HG03439 (cell line): Measurements from ENCODE around the gene POTEE.
"Not testable (repeated sequence)": the region's sequence is repeated elsewhere in the genome, so short reads cannot be mapped to it uniquely, and the experiment has no call there.

Experiments
- ATAC-seq: cut with Tn5 transposase; IDR thresholded peaks from one replicate; pipeline ENCODE4 v1.9.1; 2021; ENCODE audit warnings: mild to moderate bottlenecking, moderate library complexity; ENCODE audit not compliant: unreplicated experiment

Gene POTEE

DNA sequence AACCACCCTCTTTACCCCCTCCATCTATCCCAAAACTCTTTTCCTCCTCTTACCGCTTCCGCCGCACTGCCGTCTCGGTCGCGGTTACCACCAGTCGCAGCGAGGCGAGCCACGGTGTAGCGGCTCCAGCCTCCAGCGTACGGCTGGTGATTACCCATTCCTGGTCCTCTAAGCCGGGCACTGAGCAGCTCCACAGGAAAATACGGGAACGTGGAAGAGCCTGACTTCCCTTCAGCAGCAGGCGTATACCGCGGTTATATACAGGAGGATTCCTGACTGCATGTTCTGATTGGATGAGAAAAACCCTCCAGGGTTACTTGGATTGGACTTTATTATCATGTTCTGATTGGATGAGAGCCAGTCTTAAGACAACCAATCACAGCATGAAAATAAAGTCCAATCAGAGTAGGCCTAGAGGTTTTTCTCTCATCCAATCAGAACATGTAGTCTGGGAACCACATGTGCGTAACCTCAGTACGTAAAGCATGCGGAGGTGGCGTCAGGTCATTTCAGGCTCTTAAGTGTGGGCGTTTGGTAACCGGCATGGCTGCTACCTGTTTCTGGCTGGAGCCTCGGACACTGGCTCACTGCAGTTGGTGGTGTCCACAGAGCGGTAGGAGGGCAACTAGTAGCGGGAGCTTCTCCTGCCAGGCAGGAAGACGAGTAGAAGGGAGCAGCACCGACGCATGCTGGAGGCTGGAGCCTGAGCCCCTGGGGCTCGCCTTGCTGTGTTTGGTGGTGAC, at the start of gene POTEE:
TSS of gene POTEE (plus strand) at position 507 of the 743 bp plus-strand sequence. CDS start 8,867 bp downstream, outside the sequence.
- not testable (repeated sequence) for ATAC-seq

DNA sequence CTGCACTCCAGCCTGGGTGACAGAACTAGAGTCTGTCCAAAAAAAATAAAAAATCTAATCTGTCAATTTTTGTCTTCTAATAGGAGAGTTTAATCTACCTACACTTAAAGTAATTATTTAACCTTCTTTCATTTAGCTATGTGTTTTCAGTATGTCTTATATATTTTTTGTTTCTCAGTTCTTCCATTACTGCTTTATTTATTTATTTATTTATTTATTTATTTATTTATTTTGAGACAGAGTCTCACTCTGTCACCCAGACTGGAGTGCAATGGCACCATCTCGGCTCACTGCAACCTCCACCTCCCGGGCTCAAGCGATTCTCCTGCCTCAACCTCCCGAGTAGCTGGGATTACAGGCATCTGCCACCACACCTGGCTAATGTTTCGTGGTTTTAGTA, 43.8 kb upstream of the POTEE start:
- not testable (repeated sequence) for ATAC-seq

DNA sequence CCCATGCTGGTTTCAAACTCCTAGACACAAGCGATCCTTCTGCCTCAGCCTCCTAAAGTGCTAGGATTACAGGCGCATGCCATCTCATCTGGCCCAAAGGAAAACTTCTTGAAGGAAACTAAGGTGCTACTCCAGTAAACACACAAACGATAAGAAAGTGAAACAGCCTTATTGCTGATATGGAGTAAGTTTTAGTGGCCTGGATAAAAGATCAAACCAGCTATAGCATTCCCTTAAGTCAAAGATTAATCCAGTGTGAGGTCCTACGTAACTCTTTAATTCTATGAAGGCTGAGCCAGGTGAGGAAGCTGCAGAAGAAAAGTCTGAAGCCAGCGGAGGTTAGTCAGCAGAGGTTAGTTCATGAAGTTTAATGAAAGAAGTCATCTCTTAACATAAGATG, 40.8 kb upstream of the POTEE start:
- ATAC-seq = no peak

DNA sequence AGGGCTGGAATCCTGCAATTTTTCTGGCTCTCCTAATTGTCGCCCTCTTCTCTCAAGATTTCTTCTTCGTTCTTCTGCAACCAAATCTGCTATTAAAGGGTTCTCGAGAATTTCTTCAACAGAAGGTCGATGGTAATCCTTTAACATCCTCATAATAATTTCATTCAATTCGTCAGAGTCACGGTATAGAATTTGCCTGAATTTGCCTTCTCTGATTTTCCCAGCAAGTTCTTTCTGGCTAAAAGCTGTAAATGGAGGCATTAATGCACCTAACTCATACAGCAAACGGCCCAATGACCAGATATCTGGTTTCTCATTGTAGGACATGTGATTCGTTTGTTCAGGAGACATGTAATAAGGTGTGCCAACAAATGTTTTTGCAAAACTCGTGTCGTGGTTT, 31.3 kb upstream of the POTEE start:
- ATAC-seq = not testable (repeated sequence)

DNA sequence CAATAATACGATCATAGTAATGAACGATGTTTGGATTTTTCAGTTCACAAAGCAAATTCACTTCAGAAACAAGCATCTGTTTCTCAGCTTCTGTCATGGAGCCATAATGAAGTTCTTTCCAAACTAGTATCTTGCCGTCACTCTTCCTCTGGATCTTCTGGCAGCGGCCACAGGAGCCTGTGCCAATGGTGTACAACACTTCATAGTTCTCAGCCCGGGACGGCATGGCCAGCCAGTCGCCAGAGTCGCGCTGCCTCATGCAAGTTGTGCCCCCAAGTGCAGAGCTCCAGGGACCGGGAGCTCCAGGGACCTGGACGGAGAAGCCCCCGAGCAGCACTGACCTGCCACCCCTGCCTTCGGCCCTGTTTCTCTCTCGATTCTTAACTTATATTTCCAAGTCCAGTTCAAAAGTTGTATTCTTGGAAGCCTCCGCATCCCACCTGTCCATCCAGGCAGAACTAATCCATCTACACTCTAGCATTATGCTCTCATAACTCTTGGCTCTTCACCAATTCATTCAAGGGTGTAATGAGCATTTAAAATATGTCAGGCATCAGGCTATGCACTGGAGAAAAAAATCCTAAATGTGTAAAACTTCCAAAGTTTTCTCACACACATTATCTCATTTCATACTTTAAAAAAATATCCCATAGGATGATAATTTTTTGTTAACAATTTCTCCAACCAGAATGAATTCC, 30.5 kb upstream of the POTEE start:
- ATAC-seq = not testable (repeated sequence)

DNA sequence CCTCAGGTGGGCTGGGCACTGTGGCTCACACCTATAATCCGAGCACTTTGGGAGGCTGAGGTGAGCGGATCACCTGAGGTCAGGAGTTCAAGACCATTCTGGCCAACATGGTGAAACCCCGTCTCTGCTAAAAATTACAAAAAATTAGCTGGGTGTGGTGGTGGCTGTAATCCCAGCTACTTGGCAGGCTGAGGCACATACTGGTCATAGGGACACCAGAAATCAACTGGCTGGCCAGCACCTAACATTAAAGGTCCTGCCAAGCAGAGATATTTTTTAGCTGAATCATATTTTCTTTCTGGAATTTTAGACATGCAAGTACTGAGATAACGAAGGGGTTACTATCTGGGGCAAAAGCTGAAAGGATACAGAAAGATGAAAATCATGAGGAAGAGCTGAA, 27.9 kb upstream of the POTEE start:
- ATAC-seq = not testable (repeated sequence)

DNA sequence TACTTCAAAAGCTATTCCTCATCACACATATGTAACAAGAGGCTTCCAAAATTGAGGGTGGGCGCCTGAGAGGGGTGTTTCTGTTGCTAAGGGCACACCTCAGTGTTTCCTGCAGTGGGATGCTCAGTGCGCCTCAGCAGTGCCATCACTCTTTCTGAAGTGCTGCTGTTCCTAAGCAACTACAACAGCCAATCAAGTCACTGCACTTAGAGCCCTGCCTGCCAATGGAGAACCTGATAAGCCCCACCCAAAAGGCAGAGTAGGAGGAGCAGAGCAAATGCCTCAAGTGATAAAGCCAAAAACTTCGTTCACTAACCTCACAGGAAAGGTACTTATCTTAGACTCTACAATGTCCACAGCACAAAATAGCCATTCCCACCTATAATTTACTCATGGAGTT, 15.9 kb upstream of the POTEE start:
- ATAC-seq = not testable (repeated sequence)

DNA sequence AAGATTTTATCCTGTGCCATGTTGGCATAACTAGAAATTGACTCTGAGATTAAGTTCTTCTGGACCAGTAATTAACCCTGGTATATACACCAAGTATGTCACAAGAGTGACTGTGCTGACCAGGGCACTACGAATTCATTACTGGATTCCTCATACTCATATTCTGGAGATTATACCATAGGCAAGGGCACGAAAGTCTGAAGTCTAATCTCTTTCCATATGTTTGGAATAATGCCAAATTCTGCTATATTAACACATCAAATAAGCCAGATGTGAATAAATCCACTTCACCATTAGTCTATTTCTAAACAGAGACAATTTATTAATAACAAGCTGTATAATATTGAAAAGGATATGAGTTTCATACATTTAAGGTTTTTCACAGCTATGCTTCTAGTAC, 13.2 kb upstream of the POTEE start:
- not testable (repeated sequence) for ATAC-seq

DNA sequence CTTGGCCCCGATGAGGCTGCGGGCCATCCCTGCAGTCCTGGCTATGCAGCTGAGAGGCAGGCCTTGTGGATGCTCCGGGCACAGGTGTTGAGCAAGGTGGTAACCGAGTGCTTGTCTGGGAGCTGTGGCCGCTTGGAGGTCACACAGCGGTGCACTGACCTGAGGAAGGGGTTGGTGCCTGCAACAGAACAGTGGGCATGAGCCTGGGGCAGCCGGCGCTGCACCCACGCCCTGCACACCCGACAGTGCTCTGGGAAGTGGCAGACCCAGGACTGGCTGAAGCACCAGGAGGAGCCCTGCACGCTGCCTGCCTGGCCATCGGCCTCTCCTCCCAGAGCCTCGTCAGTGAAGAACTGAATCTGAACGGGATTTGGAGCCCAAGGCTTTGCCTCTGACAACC, 8.2 kb upstream of the POTEE start:
- no peak for ATAC-seq

DNA sequence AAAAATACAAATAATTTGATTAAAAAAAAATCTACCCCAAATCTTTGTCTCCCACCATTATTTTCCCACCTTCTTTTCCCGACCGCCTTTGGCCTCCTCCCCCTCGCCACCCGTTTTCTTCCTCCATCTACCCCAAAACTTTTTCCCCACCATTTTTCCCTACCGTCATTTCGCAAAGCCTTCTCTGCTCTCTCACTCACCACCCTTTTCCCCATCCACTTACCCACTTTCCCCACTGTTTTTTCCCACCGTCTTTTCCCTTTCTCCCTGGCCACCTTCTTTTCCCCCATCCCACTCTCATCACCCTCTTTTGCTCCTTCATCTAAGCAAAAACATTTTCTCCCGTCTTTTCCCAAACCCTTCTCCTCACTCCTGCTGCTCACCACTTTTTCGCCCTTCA, 1.5 kb upstream of the POTEE start:
- not testable (repeated sequence) for ATAC-seq

DNA sequence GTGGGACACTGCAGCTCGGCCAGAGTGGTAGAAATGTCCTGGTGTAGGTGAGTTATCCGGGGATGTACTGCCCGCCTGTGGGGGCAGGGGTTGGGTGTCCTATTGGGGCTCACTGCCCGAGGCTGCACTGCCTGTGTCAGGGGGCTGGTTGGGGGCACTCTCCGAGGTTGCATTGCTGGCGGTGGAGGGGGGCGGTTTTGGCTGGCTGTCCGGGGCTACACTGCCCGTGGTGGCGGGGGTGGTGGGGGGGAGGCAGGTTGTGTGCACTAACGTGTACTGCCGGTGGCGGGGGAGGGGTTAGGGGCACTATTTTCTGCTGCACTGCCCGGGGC, 403 bp downstream of the POTEE start:
- not testable (repeated sequence) for ATAC-seq

DNA sequence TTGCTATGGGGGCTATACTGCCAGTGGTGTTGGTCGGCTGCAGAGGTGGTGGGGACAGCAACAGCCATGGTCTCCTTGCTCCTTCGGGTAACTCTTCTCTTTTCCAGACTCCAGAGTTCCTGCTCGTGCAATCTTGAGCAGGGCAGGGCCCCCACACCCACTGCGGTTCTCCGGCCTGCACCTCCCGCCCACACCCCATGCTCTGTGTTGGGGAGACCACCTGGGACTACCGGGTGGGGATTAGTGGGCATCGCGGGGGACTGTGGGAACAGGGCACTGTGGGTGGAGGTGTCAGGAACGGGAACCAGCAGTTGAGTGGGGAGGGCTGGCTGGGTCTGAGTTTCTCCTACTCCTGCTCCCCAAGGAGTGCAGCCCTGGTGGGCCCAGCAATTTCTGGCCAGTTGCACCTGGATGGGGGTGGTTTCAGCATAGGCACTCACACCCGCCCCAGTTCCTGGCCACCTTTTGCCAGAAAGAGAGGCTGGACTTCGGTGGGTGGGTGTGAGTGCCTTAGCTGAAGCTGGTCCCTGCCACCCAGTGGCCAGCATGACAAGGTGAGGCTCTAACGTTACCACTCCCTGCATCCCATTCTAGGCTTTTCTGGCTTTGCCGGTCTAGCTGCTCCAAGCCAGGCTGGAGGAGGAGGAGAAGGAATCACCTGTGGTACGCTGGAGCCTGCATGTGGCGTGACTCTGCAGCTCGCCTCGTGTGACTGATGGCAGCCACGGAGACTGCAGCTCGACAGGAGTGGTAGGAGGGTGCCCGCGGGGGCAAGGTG, 1.3 kb downstream of the POTEE start:
- ATAC-seq = not testable (repeated sequence)

DNA sequence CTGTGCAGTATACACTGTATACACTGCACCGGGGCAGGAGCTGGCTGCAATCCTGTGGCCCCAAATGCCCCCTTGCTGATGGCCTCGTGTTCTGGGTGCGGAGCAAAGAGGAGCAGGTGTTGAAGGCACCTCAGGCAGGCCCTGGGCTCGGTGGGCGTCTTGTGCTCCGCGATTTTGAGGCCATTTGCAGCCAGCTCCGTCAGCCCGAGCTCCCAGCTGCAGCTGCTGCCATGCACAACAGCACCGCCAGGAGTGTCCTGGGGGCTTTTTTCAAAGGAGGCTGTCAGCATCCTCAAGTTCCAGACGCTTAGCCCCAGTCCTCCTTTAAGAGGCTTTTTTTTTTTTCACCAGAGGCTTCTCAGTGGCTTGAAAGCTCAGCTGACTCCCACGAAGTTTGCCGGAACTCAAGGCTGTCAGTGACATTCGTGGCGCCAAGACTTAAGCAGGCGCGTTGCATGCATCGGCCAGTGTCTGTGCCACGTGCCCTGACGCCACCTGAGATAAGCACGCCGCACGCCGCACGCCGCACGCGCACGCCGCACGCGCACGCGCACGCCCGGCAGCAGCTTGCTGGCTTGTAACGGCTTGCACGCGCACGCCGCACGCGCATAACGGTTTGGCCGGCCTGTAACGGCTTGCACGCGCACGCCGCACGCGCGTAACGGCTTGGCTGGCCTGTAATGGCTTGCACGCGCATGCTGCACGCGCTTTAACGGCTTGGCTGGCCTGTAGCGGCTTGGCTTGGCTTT, 8.1 kb downstream of the POTEE start:
- not testable (repeated sequence) for ATAC-seq

DNA sequence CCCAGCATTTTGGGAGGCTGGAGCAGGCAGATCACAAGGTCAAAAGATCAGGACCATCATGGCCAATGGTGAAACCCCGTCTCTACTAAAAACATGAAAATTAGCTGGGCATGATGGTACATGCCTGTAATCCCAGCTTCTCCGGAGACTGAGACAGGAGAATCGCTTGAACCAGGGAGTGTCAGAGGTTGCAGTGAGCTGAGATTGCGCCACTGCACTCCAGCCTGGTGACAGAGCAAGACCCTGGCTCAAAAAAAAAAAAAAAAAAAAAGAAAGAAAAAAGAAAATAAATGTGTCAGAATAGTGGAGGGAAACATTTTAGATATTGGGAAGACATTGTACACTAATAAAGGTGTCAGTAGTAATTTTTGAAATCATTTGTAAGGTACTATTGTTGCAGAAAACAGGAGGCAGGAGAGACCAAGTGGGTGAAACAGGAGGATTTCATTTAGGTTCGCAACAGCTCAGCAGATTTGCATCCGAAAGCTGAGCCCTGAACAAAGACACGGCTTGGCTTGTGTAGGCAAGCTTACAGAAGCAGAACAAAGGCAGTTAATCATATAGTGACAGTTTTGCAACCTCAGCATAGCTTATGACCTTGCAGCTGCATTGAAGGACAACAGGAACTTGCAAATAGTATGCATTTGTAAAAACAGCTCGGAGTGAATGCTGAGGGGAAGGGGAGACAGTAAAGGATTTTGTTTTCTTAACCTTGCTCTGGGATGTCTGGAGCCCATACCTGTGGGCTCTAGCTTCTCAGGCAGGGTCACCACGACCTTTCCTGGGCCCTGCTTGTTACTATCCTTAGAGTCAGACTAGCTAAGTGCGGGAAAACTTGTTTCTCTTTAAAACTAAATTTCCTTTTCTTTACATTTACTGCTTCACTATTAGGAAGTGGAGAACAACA, 26.5 kb downstream of the POTEE start:
- not testable (repeated sequence) for ATAC-seq
